ENCODE data around the gene AMH. TPM values are rescaled to one million over a fixed set of nuclear protein-coding genes. Genes with fewer than 3 reads are reported as not detected.

AMH gene
- total and polyA plus RNA-seq, 12 donors, result 0.15 to 1.0 (median 0.41) TPM

DNA sequence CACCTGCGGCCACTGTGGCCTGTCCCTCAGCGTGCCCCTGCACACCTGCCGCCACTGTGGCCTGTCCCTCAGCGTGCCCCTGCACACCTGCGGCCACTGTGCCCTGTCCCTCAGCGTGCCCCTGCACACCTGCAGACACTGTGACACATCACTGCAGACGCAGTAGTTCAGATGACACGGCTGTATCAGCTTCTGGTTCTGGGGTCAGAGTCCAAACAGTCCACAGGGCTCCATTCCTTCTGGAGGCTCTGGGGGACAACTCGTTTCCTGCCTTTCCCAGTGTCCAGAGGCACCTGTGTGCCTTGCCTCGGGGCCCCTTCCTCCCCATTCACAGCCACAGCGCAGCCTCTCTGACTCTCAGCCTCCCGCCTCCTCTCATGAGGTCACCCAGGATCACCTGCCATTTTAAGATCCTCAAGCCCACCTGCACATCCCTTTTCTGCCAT, 7.0 kb upstream of the AMH start:
- Histone ChIP-seq H3K36me3 (peaks cover 13 to 57% (median 40%) of the 10 kb centered on the region in 9 donors), H3K27ac (no peak overlapping the region), H3K9me3 (no peaks in the 10 kb centered on the region), H3K4me3 (no peak overlapping the region), H3K4me1 (peaks cover 24 to 75% (median 55%) of the 10 kb centered on the region in 9 donors), H3K27me3 (no peaks in the 10 kb centered on the region)
- intact Hi-C loops (cut with DNase I), result no loop called here
- 83 to 86% methylated on average over 12 of the region's 12 CpGs for WGBS, 2 donors
- TF ChIP-seq, protein P1, sequence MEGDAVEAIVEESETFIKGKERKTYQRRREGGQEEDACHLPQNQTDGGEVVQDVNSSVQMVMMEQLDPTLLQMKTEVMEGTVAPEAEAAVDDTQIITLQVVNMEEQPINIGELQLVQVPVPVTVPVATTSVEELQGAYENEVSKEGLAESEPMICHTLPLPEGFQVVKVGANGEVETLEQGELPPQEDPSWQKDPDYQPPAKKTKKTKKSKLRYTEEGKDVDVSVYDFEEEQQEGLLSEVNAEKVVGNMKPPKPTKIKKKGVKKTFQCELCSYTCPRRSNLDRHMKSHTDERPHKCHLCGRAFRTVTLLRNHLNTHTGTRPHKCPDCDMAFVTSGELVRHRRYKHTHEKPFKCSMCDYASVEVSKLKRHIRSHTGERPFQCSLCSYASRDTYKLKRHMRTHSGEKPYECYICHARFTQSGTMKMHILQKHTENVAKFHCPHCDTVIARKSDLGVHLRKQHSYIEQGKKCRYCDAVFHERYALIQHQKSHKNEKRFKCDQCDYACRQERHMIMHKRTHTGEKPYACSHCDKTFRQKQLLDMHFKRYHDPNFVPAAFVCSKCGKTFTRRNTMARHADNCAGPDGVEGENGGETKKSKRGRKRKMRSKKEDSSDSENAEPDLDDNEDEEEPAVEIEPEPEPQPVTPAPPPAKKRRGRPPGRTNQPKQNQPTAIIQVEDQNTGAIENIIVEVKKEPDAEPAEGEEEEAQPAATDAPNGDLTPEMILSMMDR (IDR thresholded peaks at IDR 0.05), result no peak
- DNase-seq (no peak), ATAC-seq (no peak)

DNA sequence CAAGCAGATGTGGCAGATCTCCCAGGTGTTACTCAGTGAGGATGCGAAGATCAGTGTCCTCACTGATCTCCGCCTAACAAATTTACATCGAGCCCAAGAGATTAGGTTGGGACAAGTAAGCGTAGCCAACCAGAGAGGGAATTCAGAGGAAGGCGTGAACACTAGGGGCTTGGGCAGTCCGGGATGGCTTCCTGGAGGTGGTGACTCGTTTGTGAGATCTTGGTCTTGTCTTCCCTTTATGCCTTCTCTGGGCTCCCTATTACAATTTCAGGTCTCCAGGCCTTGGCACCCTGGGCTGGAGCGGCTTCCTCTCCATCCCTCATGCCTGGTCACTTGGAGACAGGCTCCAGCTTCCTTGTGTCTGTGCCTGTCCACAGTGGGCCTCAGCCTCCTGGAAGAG, 6.3 kb upstream of the AMH start:
- 88% methylated on average over 8 of the region's 8 CpGs for WGBS, 2 donors
- Histone ChIP-seq H3K4me3 (no peak overlapping the region), H3K36me3 (peaks cover 13 to 64% (median 45%) of the 10 kb centered on the region in 9 donors), H3K27me3 (no peaks in the 10 kb centered on the region), H3K27ac (no peak overlapping the region), H3K9me3 (no peaks in the 10 kb centered on the region), H3K4me1 (peaks cover 19 to 73% (median 50%) of the 10 kb centered on the region in 9 donors)
- intact Hi-C loops (cut with DNase I), result no loop called here
- DNase-seq (no peak), ATAC-seq (no peak)
- TF ChIP-seq, protein P1 (IDR thresholded peaks at IDR 0.05), result no peak

DNA sequence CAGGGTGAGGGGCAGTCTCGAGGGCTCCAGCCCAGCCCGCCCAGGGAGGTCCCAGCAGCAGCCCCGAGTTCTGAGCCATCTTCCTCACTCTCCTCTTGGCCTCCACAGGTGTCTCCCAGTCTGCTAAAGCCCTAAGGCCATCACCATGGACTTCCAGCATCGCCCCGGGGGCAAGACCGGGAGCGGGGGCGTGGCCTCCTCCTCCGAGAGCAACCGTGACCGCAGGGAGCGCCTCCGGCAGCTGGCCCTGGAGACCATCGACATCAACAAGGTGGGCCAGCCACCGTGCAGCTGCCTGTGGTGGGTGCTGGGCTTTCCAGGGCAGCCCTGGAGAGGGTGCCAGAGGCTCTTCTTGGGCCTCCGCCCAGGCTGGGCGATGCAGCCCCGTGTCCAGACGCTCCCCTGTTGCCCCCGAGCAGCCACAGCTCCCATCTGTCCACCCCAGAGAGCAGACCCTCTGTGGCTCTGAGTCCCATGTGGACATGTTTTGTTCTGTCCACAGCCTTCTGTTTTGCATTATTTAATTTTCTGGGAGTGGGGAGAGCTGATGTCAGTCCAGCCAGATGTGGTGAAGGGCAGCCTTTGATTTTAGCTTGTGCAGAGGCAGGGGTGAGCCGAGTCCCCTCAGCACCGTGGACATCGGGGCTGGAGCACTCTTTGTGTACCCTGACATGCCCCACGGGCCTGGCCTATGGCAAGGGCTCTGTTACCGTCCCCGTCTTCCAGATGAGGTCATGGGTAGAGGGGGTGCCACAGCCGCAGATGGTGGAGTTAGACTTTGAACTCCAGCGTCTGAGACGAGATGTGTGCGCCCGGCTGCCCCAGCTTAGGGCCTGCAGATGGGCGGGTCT, 5.6 kb upstream of the AMH start:
- Histone ChIP-seq H3K4me1 (peaks cover 12 to 66% (median 44%) of the 10 kb centered on the region in 9 donors), H3K36me3 (peaks cover 13 to 71% (median 45%) of the 10 kb centered on the region in 9 donors), H3K9me3 (no peaks in the 10 kb centered on the region), H3K4me3 (no peak overlapping the region), H3K27me3 (no peaks in the 10 kb centered on the region), H3K27ac (no peak overlapping the region)
- ATAC-seq (no peak), DNase-seq (no peak)
- WGBS, 2 donors, result 86% methylated on average over 31 to 32 of the region's 32 CpGs
- intact Hi-C loops (cut with DNase I), result no loop called here
- TF ChIP-seq, protein P1 (IDR thresholded peaks at IDR 0.05), result no peak

DNA sequence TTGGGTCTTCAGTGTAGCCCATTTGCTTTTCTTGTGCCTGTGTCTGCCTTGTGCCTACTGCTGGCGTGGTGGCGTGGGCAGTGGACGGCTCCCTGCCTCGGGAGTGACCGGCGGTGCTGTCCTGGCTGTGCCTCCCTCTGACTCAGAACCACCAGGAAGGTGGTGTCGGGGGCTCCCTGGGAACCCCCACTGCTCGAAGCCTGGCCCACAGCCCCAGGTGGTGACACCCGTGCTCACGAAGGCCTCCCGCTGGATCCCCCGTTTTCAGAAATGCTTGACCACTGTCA, 5.1 kb upstream of the AMH start:
- H3K27ac ChIP-seq, result no peak overlapping the region
- intact Hi-C loops (cut with DNase I), result no loop called here
- H3K27me3 ChIP-seq, result peaks cover 0 to 5% (median 0%) of the 10 kb centered on the region in 7 donors
- DNase-seq, result no peak
- no peak for ATAC-seq
- 93 to 94% methylated on average over 12 of the region's 12 CpGs for WGBS, 2 donors
- TF ChIP-seq, protein P1 (IDR thresholded peaks at IDR 0.05), result no peak
- H3K4me1 ChIP-seq, result peaks cover 11 to 60% (median 43%) of the 10 kb centered on the region in 9 donors
- no peaks in the 10 kb centered on the region for H3K9me3 ChIP-seq
- H3K36me3 ChIP-seq, result peaks cover 13 to 75% (median 45%) of the 10 kb centered on the region in 9 donors
- H3K4me3 ChIP-seq, result no peak overlapping the region
